Measurements from ENCODE around the gene ITM2C. TPM values are rescaled to one million over a fixed set of nuclear protein-coding genes. Genes with fewer than 3 reads are reported as not detected.
A peak's percentile ranks its signal among the peaks of the same experiment; 100 is the strongest.

ITM2C gene
- total and polyA plus RNA-seq, 2 of the 8 experiments (the other 6 are each of a cell fraction or from before 2014, with no cell fraction given) = 362 to 742 TPM

DNA sequence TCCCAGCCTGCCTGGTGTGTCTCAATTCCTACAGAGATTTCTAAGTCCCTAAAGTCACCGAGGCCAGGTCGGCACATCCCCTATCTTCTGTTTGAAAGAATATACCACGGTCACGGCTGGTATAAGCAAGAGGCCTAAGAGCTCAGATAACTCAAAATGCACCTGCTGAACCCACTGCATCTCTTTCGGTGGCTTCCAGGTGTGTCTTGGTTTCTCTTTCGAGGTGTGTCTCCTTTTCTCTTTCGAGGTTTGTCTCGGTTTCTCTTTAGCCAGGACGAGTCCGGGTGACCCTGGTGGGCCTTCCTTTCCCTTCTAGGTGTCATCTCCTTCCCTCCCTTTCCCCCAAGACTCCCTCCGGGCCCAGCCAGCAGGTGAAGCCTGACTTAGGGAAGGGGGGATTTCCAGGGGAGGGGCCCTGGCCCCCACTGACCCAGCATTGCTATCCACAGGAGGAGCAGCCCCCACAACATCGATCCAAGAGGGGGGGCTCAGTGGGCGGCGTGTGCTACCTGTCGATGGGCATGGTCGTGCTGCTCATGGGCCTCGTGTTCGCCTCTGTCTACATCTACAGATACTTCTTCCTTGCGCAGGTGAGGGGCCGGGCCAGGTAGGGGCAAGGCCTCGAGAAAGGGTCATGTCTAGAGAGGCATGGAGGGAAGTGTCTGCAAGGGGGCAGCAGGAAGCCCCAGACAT, 8.4 kb downstream of the ITM2C start:
- no peak overlapping the region for H2BK12ac ChIP-seq (ENCODE audit: low read depth, low read length)
- no peak overlapping the region for H3K18ac ChIP-seq (ENCODE audit: extremely low read depth, low read length)
- no peak overlapping the region for H4K8ac ChIP-seq (ENCODE audit: extremely low read depth, insufficient read depth, low read length)
- POLR2A ChIA-PET (ENCODE audit: partially characterized antibody) = interaction anchor here (0.6 to 6.6 kb wide), 8 partner anchors 8 to 111 kb away, joined by 3 to 32 read pairs (median 6); partner anchors contain the start of gene ITM2C
- H3K4me3 ChIP-seq (ENCODE audit: extremely low read depth in 1 of 4, insufficient read depth in 2 of 4, low read depth in 3 of 4, low read length in 4 of 4) = no peak overlapping the region
- H3K4me1 ChIP-seq (replicated peaks in 1 of 4; ENCODE audit: control insufficient read depth in 3 of 4, insufficient read depth in 4 of 4, low read length in 3 of 4) = peaks cover 17 to 39% (median 35%) of the 10 kb centered on the region in 4 experiments
- H3K23ac ChIP-seq (ENCODE audit: insufficient read length) = no peak overlapping the region
- no peaks in the 10 kb centered on the region for H3K9me3 ChIP-seq (ENCODE audit: insufficient read depth in 2 of 2, low read depth in 1 of 2, low read length in 1 of 2)
- H3K27me3 ChIP-seq (replicated peaks in 1 of 4; ENCODE audit: control insufficient read depth in 3 of 4, extremely low read depth in 1 of 4, insufficient read depth in 3 of 4, low read length in 3 of 4) = no peaks in the 10 kb centered on the region
- peaks cover 35% of the 10 kb centered on the region for H3K79me1 ChIP-seq (ENCODE audit: low read depth, low read length)
- no peak overlapping the region for H4K91ac ChIP-seq (replicated peaks; ENCODE audit: insufficient read length, low read length)
- no peak overlapping the region; the same call in 1 of the 2 replicates for H2BK5ac ChIP-seq (ENCODE audit: low read depth, low read length)
- DNase-seq (ENCODE audit: low read depth in 1 of 2, low spot score in 2 of 2) = peak in 1 of 2 experiments; percentile 39
- no peak overlapping the region for H3K4ac ChIP-seq (replicated peaks; ENCODE audit: insufficient read length, low read depth, low read length)
- H2AK5ac ChIP-seq (ENCODE audit: low read depth, low read length) = no peak overlapping the region
- H4K20me1 ChIP-seq (replicated peaks in 1 of 2; ENCODE audit: control insufficient read depth in 1 of 2, insufficient read depth in 2 of 2, low read length in 2 of 2) = peaks cover 9 to 39% of the 10 kb centered on the region in 2 experiments
- no peak overlapping the region for H4K5ac ChIP-seq (ENCODE audit: insufficient read length, low read depth, low read length)
- peaks cover 16 to 64% of the 10 kb centered on the region in 2 experiments; a peak in 3 of 4 replicates for H3K79me2 ChIP-seq (ENCODE audit: control insufficient read depth in 1 of 2, insufficient read depth in 2 of 2, low read length in 2 of 2)
- 89% methylated on average over 20 of the region's 21 CpGs; no CpG with 5 or more reads in 1 of the 2 experiments for WGBS, 2 experiments (ENCODE audit: extremely low coverage in 1 of 2, insufficient coverage in 1 of 2, insufficient read length in 1 of 2, insufficient replicate concordance in 2 of 2, low coverage in 1 of 2, low lambda C conversion rate in 2 of 2, missing lambda C conversion rate in 1 of 2)
- FAIRE-seq = no peak
- peaks cover 4% of the 10 kb centered on the region for H3K23me2 ChIP-seq (ENCODE audit: low read depth, low read length)
- H3K9ac ChIP-seq (replicated peaks in 1 of 4; ENCODE audit: extremely low read depth in 1 of 4, low read depth in 3 of 4, low read length in 3 of 4) = no peak overlapping the region
- no peak overlapping the region for H2BK20ac ChIP-seq (ENCODE audit: low read length)
- no peak overlapping the region for H3K27ac ChIP-seq (ENCODE audit: low read depth, low read length)
- H3K14ac ChIP-seq (ENCODE audit: insufficient read length) = no peak overlapping the region
- H2BK15ac ChIP-seq (ENCODE audit: low read length) = no peak overlapping the region
- peaks cover 18 to 52% (median 33%) of the 10 kb centered on the region in 4 experiments for H3K36me3 ChIP-seq (ENCODE audit: control insufficient read depth in 2 of 4, insufficient read depth in 4 of 4, low read length in 3 of 4)
- no peak overlapping the region for H2BK120ac ChIP-seq (replicated peaks; ENCODE audit: low read depth, low read length)
- CTCF ChIA-PET (ENCODE audit: partially characterized antibody) = interaction anchor here (0.9 to 10.1 kb wide), 9 partner anchors 12 to 114 kb away, joined by 3 to 86 read pairs (median 4); no protein-coding TSS in a partner anchor
- no peak overlapping the region for H2AFZ ChIP-seq (ENCODE audit: low read length)
- H3K56ac ChIP-seq (replicated peaks; ENCODE audit: insufficient read length, low read depth, low read length) = no peak overlapping the region
- H3K4me2 ChIP-seq (ENCODE audit: insufficient read depth in 1 of 2, low read depth in 2 of 2, low read length in 2 of 2) = no peak overlapping the region
- TF ChIP-seq CEBPB (IDR thresholded peaks at IDR 0.05; ENCODE audit: low read depth, low read length) = no peak
- no peak for TF ChIP-seq NANOG (IDR thresholded peaks at IDR 0.05; ENCODE audit: insufficient read depth, low read depth, low read length, poor library complexity, severe bottlenecking)
- no peak for TF ChIP-seq CREB1 (IDR thresholded peaks at IDR 0.05)
- no peak for TF ChIP-seq JUN (IDR thresholded peaks at IDR 0.05; ENCODE audit: low read depth, low read length)
- no peak for TF ChIP-seq RNF2 (IDR thresholded peaks at IDR 0.05; ENCODE audit: borderline replicate concordance, low read depth, low read length, missing control alignments, poor library complexity, severe bottlenecking)
- TF ChIP-seq HDAC6 (IDR thresholded peaks at IDR 0.05; ENCODE audit: low read depth, low read length) = no peak
- no peak for TF ChIP-seq TAF7 (optimal IDR thresholded peaks at IDR 0.05; ENCODE audit: borderline replicate concordance, low read depth, low read length)
- TF ChIP-seq ASH2L (IDR thresholded peaks at IDR 0.05; ENCODE audit: low read length) = no peak
- TF ChIP-seq EGR1 (IDR thresholded peaks at IDR 0.05; ENCODE audit: borderline replicate concordance, low read depth, low read length) = no peak
- no peak for TF ChIP-seq SP4 (IDR thresholded peaks at IDR 0.05; ENCODE audit: low read length)
- TF ChIP-seq, protein P1, sequence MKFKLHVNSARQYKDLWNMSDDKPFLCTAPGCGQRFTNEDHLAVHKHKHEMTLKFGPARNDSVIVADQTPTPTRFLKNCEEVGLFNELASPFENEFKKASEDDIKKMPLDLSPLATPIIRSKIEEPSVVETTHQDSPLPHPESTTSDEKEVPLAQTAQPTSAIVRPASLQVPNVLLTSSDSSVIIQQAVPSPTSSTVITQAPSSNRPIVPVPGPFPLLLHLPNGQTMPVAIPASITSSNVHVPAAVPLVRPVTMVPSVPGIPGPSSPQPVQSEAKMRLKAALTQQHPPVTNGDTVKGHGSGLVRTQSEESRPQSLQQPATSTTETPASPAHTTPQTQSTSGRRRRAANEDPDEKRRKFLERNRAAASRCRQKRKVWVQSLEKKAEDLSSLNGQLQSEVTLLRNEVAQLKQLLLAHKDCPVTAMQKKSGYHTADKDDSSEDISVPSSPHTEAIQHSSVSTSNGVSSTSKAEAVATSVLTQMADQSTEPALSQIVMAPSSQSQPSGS (IDR thresholded peaks at IDR 0.05; ENCODE audit: low read length) = no peak
